ENCODE data around the gene A1BG. TPM values are rescaled to one million over a fixed set of nuclear protein-coding genes. Genes with fewer than 3 reads are reported as not detected.

A1BG gene
- total RNA-seq, 3 donors from 2014 or later, result 2.0 to 3.7 (median 2.7) TPM

DNA sequence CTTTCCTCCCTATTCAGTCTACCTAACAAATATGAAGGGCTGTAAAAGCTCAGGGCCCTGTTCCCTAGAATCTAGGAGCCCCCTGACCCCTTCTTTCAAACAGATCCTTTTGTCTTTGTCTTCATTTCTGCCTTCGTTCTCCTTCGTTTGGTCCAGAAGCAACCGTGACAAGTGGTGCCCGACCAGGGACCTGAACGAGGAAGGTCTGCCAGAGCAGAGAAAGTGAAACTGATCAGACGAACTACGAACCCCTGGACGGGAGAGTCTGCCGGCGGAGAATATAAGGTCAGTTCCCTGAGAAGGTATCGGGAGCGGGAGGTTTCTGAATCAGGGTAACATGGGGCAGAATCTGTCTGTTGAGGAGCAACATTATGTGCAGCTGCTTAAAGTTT lies 47.4 kb downstream of the A1BG start:
- peak; percentile 41 for ATAC-seq

DNA sequence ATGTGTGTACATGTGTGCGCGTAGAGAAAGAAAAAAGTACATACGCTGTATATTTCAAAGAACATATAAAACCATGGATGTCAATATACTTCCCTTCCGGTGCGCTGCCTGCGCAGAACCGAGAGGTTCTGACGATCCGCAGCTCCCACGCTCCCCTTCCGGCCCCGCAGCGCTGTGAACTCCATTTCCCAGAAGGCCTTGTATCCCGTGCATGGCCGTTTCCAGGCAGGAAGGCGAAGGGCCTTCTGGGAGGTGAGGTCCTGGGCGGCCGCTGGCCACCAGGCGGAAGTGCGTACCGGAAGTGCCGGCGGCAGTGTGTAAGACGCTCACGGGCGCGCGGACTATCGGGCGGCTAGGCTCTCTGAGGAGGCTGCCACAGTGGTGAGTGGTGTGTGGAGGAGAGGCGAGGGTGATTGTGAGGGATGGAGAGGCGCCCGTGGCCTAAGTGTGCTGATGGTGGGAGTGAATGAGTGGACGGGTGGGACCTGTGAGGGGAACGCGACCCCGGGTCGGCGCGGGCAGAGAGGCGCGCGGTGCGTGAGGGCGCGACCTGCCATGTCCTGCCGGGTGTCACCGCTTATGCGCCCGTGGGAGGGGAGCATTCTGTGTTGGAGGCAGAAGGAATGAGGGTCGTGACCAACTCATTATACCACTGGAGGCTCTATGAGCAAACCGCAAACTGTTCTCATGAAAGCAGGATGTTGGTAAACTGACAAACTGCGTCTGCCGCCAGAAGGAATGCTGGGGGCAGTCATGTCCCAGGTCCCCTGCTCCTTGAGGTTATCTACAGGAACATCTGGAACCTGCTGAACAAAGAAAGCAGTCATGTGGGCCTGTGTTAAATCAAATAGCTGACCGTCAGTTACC lies 48.0 kb downstream of the A1BG start, which contains the start of gene ERVK3-1:
TSS of gene ERVK3-1 (plus strand) at position 313 of the 867 bp plus-strand sequence. CDS start 6,792 bp downstream, outside the sequence.
- Histone ChIP-seq H3K36me3 (ENCODE audit: low read depth) (no peaks in the 10 kb centered on the region), H3K4me1 (ENCODE audit: low read depth) (peaks cover 11% of the 10 kb centered on the region), H3K4me3 (peak within 1 kb of the TSS; percentile 60), H3K9me3 (no peaks in the 10 kb centered on the region)
- ATAC-seq (peak; percentile 99), DNase-seq (peak; percentile 95 to 98 (median 96))
- intact Hi-C loops (cut with DNase I, micrococcal nuclease), result no loop called here
- TF ChIP-seq, protein P1, sequence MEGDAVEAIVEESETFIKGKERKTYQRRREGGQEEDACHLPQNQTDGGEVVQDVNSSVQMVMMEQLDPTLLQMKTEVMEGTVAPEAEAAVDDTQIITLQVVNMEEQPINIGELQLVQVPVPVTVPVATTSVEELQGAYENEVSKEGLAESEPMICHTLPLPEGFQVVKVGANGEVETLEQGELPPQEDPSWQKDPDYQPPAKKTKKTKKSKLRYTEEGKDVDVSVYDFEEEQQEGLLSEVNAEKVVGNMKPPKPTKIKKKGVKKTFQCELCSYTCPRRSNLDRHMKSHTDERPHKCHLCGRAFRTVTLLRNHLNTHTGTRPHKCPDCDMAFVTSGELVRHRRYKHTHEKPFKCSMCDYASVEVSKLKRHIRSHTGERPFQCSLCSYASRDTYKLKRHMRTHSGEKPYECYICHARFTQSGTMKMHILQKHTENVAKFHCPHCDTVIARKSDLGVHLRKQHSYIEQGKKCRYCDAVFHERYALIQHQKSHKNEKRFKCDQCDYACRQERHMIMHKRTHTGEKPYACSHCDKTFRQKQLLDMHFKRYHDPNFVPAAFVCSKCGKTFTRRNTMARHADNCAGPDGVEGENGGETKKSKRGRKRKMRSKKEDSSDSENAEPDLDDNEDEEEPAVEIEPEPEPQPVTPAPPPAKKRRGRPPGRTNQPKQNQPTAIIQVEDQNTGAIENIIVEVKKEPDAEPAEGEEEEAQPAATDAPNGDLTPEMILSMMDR (IDR thresholded peaks at IDR 0.05), result no peak

More for the DNA sequence above, 47.4 kb downstream of the A1BG start:
- Histone ChIP-seq H3K36me3 (ENCODE audit: low read depth) (no peaks in the 10 kb centered on the region), H3K4me1 (ENCODE audit: low read depth) (peaks cover 11% of the 10 kb centered on the region), H3K9me3 (no peaks in the 10 kb centered on the region), H3K4me3 (peak overlapping the region; percentile 60)
- peak in 1 of 3 donors; percentile 19 for DNase-seq
- intact Hi-C loops (cut with DNase I, micrococcal nuclease), result no loop called here
- TF ChIP-seq, protein P1 (IDR thresholded peaks at IDR 0.05), result no peak

DNA sequence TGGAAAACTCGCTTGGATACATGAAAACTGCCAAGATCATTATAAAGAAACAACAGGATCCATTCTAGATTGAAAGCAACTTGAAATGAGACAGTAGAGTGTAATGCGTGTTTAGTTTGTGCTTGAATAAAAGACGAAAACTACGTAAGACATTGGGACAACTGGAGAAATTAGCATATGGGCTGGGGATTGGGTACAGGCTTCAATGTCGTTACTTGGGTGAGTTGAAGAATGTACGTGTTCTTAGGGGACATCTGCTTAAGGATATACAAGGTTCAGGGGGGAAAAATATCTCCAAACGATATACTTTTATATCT lies 48.6 kb downstream of the A1BG start:
- DNase-seq (no peak), ATAC-seq (peak; percentile 2)
- Histone ChIP-seq H3K36me3 (ENCODE audit: low read depth) (no peaks in the 10 kb centered on the region), H3K4me1 (ENCODE audit: low read depth) (peaks cover 11% of the 10 kb centered on the region), H3K4me3 (peak overlapping the region; percentile 60), H3K9me3 (peaks cover 5% of the 10 kb centered on the region)
- TF ChIP-seq, protein P1 (IDR thresholded peaks at IDR 0.05), result no peak
- intact Hi-C loops (cut with DNase I, micrococcal nuclease), result no loop called here

DNA sequence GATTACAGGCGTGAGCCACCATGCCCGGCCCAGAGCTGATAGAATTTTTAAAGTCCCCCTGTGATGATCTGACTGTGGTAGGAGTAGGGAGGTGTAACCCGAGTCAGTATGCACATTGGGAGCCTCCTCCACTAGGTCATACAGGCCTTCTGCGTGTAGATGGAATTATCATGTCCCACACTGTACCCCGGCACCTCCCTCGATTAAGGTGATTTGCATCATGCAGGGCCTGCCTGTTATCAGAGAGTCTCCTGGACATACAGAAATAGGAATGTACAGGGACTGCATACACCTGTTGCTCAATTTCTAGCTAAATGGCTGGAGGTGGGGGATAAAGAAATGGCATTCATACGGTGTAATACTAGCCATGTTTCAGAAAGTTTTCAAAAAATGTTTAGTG lies 49.0 kb downstream of the A1BG start:
- intact Hi-C loops (cut with DNase I, micrococcal nuclease), result no loop called here
- no peak for DNase-seq
- Histone ChIP-seq H3K4me3 (no peak overlapping the region), H3K4me1 (ENCODE audit: low read depth) (peaks cover 11% of the 10 kb centered on the region), H3K36me3 (ENCODE audit: low read depth) (no peaks in the 10 kb centered on the region), H3K9me3 (peaks cover 5% of the 10 kb centered on the region)
- ATAC-seq, result no peak
- TF ChIP-seq, protein P1 (IDR thresholded peaks at IDR 0.05), result no peak

DNA sequence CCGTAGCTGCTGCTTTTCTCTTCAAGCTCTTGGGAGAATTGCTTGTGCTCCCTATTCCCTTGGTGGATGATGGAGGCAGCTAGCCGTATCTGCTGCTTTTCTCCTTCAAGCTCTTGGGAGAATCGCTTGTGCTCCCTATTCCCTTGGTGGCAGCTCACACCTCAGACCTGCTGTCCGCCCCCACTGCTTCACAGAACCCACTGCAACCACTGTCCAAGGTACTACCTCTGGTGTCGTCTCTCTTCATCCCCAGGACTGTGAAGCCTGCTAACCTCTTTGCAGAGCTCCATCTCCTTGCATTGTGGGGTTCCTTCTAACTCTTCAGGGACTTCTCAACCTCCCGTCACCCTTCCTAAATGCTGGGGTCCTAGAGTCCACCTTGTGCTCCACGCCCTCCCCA lies 52.7 kb downstream of the A1BG start:
- DNase-seq, result no peak
- no peak for ATAC-seq
- intact Hi-C loops (cut with DNase I, micrococcal nuclease), result no loop called here
- H3K36me3 ChIP-seq (ENCODE audit: low read depth), result no peaks in the 10 kb centered on the region
- H3K4me1 ChIP-seq (ENCODE audit: low read depth), result no peaks in the 10 kb centered on the region
- H3K9me3 ChIP-seq, result peaks cover 36% of the 10 kb centered on the region
- no peak overlapping the region for H3K4me3 ChIP-seq
- TF ChIP-seq, protein P1 (IDR thresholded peaks at IDR 0.05), result no peak
